GM15510 (cell line): ENCODE measurements around the gene RRP8.

Experiments used
- POLR2A ChIP-seq: IDR thresholded peaks from 3 replicates; pipeline ENCODE4 v1.6.1; 2011; ENCODE audit warnings: borderline replicate concordance; ENCODE audit not compliant: insufficient read length; ENCODE audit errors: extremely low read depth

The RRP8 gene

GRCh38 chr11:6603287-6604080 lies at the start of gene RRP8, which contains the start of gene ILK:
Gene RRP8 (minus strand): TSS chr11:6603616. CDS start chr11:6603502, 114 bp downstream.
Gene ILK (plus strand): TSS chr11:6603774. CDS start chr11:6604272, 498 bp downstream.
- TF ChIP-seq POLR2A: peak; percentile 81

GRCh38 chr11:6653097-6653496 lies 49.7 kb upstream of the RRP8 start:
- no peak for TF ChIP-seq POLR2A

DNA sequence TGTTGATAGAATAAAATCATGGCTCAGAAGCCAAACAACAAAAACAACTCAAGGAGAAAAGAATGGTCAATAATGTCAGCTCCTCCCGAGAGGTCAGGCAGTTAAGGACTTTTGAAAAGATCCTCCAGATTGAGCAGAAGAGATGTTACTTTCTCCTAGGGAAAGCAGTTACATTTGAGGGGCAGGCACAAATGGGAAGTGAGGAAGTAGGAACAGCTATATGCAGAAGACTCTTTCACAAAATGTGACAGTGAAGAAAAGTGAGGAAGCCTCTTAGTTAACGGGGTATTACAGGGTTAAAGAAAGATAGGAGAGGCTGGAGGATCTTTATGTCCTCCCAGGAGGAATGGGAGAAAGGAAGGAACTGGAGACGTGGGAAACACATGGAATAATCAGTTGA lies 48.8 kb upstream of the RRP8 start:
- TF ChIP-seq POLR2A: no peak

DNA sequence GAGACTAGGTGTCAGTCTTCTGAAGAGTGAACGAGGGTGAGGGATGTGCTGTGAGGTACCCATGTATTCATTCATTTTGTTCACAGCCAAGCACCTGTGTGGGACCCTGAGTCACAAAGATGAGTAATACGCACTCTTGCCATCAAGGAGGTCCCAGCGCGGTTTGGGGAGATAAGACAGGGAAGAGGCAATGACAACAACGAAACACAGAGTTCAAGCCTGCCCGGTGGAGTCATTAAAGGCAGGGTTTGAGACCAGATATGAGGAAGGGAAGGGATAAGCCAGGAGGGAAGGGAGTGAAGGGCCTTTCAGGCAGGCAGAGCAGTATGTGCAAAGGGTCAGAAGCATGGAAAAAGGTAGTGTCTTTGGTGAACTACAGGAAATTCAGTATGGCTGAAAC lies 47.6 kb upstream of the RRP8 start:
- TF ChIP-seq POLR2A: no peak

GRCh38 chr11:6650104-6650503 lies 46.7 kb upstream of the RRP8 start:
- no peak for TF ChIP-seq POLR2A

GRCh38 chr11:6648501-6648900 lies 45.1 kb upstream of the RRP8 start:
- TF ChIP-seq POLR2A: no peak

DNA sequence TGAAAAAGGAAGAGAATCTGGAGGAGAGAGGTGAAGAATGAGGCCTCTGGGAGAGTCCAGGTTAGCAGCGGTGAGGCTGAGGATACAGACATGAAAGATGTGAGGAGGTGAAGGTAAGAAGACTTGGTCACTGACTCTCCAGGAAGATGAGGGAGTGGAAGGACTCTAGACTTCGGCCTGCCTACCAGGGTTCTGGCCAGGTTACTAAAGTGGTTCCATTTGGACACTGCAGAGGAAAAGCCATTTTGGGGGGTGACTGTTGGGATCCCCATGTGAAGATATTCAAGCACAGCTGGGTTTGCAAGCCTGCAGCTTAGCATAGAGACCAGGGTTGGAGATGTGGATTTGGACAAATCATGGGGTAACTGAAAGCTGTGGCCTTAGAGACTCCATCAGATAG lies 44.4 kb upstream of the RRP8 start:
- TF ChIP-seq POLR2A: no peak

DNA sequence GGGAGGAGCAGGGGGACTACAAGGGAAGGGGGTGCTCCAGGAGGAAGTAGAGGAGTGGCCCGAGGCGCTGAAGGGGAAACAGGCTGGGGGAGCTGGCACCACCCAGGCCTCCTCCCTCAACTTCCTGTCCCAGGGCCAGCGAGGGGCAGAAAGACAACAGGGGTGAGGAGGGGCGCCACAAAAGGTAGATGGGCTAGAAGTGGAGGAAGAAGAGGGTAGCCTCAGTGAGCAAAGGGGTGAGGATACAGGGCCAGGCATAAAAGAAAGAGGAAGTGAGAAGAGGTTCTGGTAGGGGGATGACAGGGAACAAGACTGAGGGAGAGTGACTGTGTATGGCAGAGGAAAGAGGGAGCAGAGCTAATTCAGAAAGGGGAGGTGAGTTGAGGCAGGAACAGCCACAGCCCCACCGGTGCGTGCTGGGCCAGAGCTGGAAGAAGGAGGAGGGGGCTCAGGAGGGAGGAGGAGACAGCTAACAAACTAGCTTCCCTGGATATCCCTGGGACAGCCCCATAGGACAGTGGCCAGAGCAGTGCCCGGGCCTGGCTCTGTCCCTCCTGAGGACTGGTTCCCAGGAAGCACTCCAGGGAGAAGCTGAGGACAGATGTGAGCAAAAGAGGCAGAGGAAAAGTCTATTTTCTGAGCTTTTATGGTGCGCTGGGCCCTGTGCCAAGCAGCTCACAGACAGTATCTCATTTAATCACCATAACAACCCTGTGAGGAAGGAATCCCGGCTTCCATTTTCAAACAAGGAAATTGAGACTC lies 43.7 kb upstream of the RRP8 start:
- TF ChIP-seq POLR2A: no peak

DNA sequence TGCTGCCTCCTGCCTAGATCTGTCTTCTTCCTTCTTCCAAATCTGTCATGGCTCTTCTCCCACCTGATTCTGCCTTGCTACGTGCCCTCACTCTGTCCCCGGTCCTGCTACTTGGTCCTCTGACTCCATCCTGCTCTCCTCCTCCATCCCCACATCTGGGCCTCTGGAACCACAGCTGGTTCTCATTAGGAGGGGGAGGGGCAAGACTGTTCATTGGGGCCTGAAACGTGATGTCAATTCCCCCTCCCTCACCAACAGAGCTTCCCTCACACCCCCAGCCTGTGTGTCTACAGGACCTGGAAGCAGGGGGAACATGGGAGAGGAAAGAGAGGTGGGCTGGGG lies 43.1 kb upstream of the RRP8 start:
- no peak for TF ChIP-seq POLR2A

DNA sequence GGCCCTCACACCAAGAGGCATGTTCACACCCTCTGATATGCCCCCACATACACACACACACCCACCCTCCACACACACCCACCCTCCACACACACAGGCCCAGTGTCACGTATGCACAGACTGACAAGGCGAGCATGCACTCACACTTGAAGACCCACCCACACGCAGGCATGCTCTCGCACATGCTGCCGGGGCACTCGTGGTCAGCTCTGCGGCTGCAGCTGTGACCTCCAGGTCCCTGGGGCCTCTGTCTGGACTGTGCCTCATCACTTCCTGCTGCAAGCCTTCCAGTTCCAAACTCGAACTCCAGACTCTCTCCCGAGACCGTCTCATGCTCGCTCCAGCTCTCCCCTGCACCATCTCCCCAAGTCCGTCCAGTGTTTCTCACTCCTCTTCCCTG lies 42.7 kb upstream of the RRP8 start:
- no peak for TF ChIP-seq POLR2A

DNA sequence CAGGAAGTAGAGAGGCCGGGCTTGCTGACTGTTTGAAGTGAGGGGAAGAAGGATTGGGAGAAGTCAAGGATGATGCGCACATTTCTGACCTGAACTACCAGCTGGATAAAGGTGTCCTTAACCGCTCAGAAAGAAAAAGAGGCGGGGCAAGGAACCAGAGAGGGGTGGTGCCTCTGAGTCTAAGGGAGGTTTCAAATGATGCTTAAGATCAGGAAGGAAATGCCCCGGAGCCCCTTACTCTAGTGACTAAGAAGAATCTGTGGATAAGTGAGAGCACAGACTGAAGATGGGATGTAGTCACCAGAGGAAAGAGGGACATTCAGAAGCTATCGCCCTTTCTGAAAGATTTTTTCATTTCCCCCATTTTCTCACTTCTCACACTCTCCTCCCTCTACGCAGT lies 39.5 kb upstream of the RRP8 start:
- no peak for TF ChIP-seq POLR2A

DNA sequence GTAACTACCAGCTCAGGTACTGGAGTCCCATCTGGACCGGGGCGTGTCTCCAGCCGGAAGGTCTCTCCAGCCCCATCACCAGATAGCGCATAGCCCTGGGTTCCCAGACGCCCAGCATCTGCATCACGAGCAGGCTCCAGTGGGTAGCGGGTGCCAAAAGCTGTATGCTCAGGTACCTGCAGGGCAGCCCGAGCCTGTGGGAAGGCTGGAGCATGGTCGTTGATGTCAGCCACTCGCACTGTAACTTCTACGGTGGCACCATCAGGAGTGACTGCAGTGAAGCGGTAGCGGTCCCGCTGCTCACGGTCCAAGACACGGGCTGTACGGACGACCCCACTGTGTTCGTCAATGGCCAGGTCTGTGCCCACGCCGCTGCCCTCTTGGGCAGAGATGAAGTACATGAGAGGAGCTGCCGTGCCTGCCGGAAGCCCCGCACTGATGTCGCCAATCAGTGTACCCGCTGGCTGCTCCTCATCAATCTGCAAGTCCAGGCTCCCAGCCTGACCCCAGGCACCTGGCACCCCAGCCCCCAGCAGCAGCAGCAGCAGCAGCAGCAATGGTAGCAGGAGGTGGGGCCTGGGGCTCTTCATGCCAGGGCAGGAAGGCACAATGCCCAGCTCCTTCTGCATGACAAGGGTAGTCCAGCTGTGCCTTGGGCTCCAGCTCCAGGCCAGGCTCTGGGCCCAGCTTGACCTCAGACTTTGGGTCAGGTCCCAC lies 37.7 kb upstream of the RRP8 start:
- no peak for TF ChIP-seq POLR2A

DNA sequence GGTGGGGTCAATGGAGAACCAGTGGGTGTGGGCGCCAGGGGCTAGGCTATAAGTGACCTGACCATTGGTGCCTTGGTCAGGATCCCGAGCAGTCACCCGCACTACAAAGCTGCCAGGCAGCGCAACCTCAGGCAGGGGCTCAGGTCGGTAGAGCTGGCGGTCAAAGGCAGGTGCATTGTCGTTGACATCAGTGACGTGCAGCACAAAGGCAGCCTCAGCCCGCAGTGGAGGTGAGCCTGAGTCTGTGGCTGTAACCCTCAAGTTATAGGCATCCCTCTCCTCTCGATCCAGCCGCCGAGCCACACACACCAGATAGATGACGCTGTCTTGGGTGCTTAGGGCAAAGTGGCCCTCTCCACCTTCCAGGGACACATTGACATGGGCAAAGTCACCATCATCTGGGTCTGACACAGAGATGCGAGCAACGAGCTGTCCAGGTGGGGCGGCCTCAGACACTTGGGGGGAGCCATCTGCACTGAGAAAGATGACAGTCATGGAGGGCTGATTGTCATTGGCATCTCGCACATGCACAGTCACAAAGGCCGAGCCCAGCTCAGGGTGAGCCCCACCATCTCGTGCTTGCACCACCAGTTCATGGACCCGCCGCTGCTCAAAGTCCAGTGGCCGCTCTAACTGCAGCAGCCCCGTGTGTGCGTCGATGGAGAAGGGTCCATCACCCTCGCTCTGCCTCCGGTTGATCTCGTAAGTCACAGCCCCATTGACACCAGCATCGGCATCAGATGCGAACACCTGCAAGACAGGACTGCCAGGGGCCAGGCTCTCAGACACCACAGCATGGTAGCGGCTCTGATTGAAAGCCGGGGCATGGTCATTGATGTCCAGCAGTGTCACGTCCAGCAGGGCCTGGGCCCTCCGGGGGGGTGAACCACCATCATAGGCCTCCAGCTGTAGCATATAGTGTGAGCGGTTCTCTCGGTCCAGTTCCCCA lies 36.9 kb upstream of the RRP8 start:
- TF ChIP-seq POLR2A: no peak

GRCh38 chr11:6638429-6638828 lies 35.0 kb upstream of the RRP8 start:
- no peak for TF ChIP-seq POLR2A
